IPS-20b (cell line): ENCODE results near the gene CCDC127.
"Not testable (repeated sequence)": the region's sequence is repeated elsewhere in the genome, so short reads cannot be mapped to it uniquely, and the experiment has no call there.

Source experiments
- H3K27ac ChIP-seq: one replicate; pipeline ENCODE4 v1.5.1; 2013; ENCODE audit warnings: low read length
- H3K27me3 ChIP-seq: 2 replicates; pipeline ENCODE4 v1.6.1; 2013; ENCODE audit warnings: mild to moderate bottlenecking, low read length, inconsistent platforms; ENCODE audit not compliant: insufficient read depth
- H3K36me3 ChIP-seq: 2 replicates; pipeline ENCODE4 v1.6.1; 2013; ENCODE audit warnings: low read depth, mild to moderate bottlenecking, inconsistent platforms, low read length, moderate library complexity; ENCODE audit not compliant: insufficient read depth
- H3K4me1 ChIP-seq: 2 replicates; pipeline ENCODE4 v1.6.1; 2013; ENCODE audit warnings: mild to moderate bottlenecking, control low read depth, inconsistent platforms, low read length, moderate library complexity; ENCODE audit not compliant: insufficient read depth
- H3K4me3 ChIP-seq: 2 replicates; pipeline ENCODE4 v1.5.1; 2013; ENCODE audit warnings: mild to moderate bottlenecking, low read length, inconsistent platforms
- H3K9ac ChIP-seq: 2 replicates; pipeline ENCODE4 v1.6.1; 2013; ENCODE audit warnings: low read depth, mild to moderate bottlenecking, inconsistent platforms, low read length, moderate library complexity
- H3K9me3 ChIP-seq: 2 replicates; pipeline ENCODE4 v1.6.1; 2013; ENCODE audit warnings: mild to moderate bottlenecking, low read depth, low read length, inconsistent platforms; ENCODE audit not compliant: insufficient read depth

CCDC127 gene

DNA sequence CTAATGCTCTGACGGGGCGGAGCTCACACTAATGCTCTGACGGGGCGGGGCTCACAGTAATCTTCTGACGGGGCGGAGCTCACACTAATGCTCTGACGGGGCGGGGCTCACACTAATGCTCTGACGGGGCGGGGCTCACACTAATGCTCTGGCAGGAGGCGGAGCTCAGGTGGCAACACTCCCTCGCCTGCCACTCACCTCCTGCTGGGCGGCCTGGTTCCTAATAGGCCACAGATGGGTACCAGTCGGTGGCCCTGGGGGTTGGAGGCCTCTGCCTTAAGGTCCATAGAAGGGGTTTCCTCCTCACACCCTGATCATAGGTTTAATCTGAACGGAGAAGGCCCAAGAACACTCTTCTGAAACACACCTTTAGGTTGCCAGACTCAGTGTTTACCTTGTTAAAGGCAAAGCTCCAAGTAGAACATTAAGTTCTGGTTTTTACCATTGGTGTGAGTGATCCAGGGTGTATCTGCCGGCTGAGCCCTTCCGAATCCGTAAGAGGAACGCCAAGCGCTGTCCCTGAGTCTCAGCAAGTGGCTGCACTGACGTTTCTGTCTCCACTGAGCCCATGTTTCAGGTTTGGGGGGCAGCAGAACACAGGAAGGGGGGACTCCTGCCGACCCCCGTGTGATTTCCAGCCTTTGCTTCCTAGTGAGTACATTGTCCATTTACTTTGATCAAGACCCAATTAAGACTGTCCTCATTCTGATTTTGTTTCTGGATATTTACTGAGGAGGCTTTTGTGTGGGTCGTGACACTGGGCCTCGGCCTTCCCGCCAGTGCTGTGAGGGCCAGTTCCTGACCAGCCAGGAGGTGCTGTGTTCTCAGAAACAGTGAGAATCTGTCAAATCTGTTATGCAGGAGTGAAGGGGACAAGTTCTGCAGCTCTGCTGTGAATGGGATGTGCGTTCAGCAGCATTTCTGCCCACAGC, 51.2 kb downstream of the CCDC127 start:
- Histone ChIP-seq H3K27ac (no peak overlapping the region), H3K36me3 (peaks cover 5% of the 10 kb centered on the region), H3K9ac (no peak overlapping the region), H3K4me3 (no peak overlapping the region), H3K4me1 (no peaks in the 10 kb centered on the region), H3K9me3 (no peaks in the 10 kb centered on the region), H3K27me3 (no peaks in the 10 kb centered on the region)

DNA sequence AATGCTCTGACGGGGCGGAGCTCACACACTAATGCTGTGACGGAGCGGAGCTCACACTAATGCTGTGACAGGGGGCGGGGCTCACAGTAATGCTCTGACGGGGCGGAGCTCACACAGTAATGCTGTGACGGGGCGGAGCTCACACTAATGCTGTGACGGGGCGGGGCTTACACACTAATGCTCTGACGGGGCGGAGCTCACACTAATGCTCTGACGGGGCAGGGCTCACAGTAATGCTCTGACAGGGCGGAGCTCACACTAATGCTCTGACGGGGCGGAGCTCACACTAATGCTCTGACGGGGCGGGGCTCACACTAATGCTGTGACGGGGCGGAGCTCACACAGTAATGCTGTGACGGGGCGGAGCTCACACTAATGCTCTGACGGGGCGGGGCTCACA, 53.2 kb downstream of the CCDC127 start:
- H3K4me1 ChIP-seq, H3K27me3 ChIP-seq: not testable (repeated sequence)
- H3K36me3 ChIP-seq, result peaks cover 24% of the 10 kb centered on the region

DNA sequence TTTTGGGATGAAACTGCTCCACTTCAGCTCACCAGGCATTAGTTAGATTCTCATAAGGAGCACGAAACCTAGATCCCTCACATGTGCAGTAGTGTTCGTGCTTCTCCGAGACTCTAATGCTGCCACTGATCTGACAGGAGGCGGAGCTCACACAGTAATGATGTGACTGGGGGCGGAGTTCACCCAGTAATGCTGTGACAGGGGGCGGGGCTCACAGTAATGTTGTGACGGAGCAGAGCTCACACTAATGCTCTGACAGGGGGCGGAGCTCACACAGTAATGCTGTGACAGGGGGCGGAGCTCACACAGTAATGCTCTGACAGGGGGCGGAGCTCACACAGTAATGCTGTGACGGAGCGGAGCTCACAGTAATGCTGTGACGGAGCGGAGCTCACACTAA, 53.7 kb downstream of the CCDC127 start:
- Histone ChIP-seq H3K27ac (no peak overlapping the region), H3K4me3 (no peak overlapping the region), H3K36me3 (peaks cover 28% of the 10 kb centered on the region), H3K4me1 (no peaks in the 10 kb centered on the region), H3K9me3 (no peaks in the 10 kb centered on the region), H3K9ac (no peak overlapping the region), H3K27me3 (no peaks in the 10 kb centered on the region)

More for the DNA sequence above, 53.2 kb downstream of the CCDC127 start:
- not testable (repeated sequence) for H3K4me3 ChIP-seq, H3K27ac ChIP-seq, H3K9ac ChIP-seq, H3K9me3 ChIP-seq

DNA sequence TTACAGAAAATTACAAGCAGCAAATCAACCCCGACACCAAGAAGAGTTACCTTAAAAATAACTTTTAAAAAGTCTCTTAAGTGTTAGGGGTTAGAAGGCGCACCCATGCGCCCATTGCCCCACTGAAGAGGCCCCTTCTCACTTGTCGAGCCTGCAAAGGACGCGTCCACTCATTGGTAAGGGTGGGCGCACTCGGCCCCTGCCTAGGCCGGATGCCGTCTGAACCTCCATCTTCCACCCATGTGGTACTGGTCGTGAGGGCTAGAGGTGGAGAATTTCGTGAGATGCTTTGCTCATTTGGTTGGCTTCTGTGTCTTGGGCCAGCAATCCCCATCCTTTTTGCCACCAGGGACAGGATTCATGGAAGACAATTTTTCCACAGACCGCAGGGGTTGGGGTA, 54.1 kb downstream of the CCDC127 start:
- Histone ChIP-seq H3K27ac (no peak overlapping the region), H3K27me3 (no peaks in the 10 kb centered on the region), H3K9ac (no peak overlapping the region), H3K4me1 (no peaks in the 10 kb centered on the region), H3K9me3 (no peaks in the 10 kb centered on the region), H3K36me3 (peaks cover 28% of the 10 kb centered on the region), H3K4me3 (no peak overlapping the region)

DNA sequence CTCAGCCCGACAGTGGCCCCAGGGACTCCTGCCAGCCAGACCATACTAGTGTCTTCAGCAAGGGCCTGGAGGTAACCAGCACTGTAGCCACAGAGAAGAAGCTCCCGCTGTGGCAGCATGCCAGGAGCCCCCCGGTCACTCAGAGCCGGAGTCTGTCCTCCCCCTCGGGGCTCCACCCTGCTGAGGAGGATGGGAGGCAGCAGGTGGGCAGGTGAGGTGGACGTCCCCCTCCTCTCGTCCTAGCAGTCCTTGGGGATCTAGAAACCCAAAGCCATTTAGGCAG, 54.7 kb downstream of the CCDC127 start:
- no peaks in the 10 kb centered on the region for H3K27me3 ChIP-seq
- H3K4me3 ChIP-seq, result no peak overlapping the region
- H3K27ac ChIP-seq, result no peak overlapping the region
- peaks cover 28% of the 10 kb centered on the region for H3K36me3 ChIP-seq
- H3K9me3 ChIP-seq, result no peaks in the 10 kb centered on the region
- H3K4me1 ChIP-seq, result no peaks in the 10 kb centered on the region
- no peak overlapping the region for H3K9ac ChIP-seq

DNA sequence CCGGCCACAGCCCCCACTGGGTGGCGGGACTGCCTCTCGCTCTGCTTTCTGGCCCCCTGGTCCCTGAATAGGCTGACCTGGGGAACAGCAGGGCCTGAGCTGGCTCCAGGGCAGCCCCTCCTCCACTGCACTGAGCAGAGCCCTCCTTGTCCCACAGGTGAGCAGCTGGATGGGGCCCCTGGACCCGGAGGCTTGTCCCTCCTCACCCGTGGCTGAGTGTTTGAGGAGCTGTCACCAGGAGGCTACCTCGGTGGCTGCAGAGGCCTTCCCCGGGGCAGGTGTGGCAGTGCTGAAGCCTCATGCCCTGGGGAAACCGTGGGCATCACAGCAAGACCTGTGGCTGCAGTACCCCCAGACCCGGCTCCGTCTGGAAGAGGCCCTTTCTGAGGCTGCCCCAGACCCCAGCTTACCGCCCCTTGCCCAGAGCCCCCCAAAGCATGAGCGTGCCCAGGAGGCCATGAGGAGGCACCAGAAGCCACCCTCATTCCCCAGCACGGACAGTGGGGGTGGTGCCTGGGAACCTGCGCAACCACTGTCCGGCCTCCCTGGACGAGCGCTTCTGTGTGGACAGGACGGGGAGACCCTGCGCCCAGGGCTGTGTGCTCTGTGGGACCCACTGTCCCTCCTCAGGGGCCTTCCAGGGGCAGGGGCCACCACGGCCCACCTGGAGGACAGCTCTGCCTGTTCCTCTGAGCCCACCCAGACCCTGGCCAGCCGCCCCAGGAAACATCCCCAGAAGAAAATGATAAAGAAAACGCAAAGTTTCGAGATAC, 55.2 kb downstream of the CCDC127 start:
- H3K9ac ChIP-seq, result no peak overlapping the region
- H3K27me3 ChIP-seq, result no peaks in the 10 kb centered on the region
- H3K9me3 ChIP-seq, result no peaks in the 10 kb centered on the region
- H3K4me1 ChIP-seq, result no peaks in the 10 kb centered on the region
- peaks cover 33% of the 10 kb centered on the region for H3K36me3 ChIP-seq
- H3K27ac ChIP-seq, result no peak overlapping the region
- H3K4me3 ChIP-seq, result no peak overlapping the region

DNA sequence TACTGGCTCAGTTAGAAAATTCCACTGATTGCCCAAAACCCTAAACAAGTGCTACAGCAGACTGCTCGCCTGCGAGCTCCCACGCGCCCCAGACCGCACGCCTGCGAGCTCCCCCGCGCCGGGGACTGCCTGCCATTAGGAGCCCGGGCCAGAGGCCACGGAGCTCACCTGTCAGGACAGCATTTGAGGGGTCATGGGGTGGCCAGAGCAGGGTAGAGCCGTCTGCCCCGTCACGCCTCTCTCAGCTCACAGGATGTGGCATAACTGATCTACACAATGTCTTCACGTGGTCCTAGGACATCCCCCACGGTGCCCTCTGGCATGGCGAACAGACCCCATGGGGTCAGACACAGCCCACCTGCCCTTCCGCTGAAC, 55.8 kb downstream of the CCDC127 start:
- H3K9ac ChIP-seq, result no peak overlapping the region
- no peaks in the 10 kb centered on the region for H3K4me1 ChIP-seq
- H3K36me3 ChIP-seq, result peaks cover 39% of the 10 kb centered on the region
- no peaks in the 10 kb centered on the region for H3K27me3 ChIP-seq
- H3K27ac ChIP-seq, result no peak overlapping the region
- no peak overlapping the region for H3K4me3 ChIP-seq
- no peaks in the 10 kb centered on the region for H3K9me3 ChIP-seq

DNA sequence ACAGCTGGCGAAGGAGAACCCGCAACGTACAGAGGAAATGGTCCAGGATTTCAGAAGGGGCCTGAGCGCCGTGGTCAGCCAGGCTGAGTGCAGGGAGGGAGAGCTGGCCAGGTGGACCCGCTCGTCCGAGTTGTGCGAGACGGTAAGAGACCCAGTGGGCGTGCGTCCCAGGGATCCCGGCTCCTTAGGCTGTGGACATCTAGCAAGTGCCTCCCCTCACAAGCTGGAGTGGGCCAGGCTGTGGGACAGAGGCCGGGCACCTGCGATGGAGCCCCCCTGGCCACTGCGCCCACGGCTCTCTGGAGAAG, 56.2 kb downstream of the CCDC127 start:
- Histone ChIP-seq H3K4me1 (no peaks in the 10 kb centered on the region), H3K36me3 (peaks cover 43% of the 10 kb centered on the region), H3K9ac (no peak overlapping the region)

DNA sequence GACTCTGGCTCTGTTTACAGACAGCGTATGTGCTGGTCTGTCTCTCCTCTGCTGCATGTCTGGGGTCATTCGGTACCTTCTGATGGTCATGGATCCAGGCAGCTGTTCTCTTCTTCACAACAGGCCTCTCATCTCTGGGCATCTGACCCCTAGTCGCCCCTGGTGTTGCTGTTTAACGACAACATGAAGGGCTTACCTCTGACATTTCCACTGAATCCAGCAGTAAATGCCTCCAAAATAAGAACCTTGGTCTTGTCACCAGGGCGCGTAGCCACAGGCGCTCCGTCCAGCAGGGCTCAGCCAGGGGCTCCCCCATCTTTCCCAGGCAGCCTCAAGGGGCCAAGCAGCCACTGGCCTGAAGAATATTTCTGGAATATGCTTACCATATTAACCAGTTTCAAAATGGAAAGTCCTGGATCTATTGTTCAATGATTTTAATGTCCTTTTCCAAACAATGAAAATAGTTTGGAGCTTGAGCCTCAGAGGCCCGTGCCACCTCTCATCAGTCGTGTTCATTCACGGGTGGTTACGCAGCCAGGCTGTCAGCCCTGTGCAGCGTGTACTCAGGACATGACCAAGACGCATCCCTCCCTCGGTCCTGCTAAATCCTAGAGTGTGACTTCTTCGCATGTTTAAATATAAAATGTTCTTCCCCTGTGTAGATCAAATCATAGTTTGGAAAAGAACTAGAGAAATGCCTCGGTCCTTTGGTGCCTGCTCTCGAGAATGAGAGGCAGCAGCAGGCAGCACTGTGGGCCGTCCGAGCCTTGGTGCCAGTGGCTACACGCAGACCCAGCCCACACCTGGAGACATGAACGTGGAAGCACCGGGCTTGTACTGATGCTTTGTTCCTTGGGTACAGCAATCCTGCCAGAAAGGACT, 56.8 kb downstream of the CCDC127 start:
- H3K4me1 ChIP-seq, result no peaks in the 10 kb centered on the region
- H3K27ac ChIP-seq, result no peak overlapping the region
- H3K4me3 ChIP-seq, result no peak overlapping the region
- no peaks in the 10 kb centered on the region for H3K9me3 ChIP-seq
- H3K9ac ChIP-seq, result no peak overlapping the region
- peaks cover 49% of the 10 kb centered on the region for H3K36me3 ChIP-seq
- H3K27me3 ChIP-seq, result no peaks in the 10 kb centered on the region

More for the DNA sequence above, 56.2 kb downstream of the CCDC127 start:
- Histone ChIP-seq H3K9me3 (no peaks in the 10 kb centered on the region), H3K27ac (no peak overlapping the region), H3K27me3 (no peaks in the 10 kb centered on the region), H3K4me3 (no peak overlapping the region)

DNA sequence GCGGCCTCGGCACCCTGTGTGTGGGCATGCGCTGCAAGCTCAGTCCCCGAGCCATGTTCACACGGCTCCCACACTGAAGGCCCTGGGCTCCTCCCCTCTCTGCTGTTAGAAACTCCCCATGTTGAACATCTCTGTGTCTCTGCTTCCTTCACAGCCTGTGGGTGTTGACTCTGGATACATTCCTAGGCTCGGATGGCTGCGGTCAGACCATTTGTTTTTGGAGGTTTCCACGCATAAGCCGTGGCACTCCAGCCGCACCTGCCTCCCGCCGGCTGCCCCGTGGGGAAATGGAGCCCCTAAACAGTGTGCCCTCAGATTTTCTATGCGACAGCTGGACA, 57.8 kb downstream of the CCDC127 start:
- peaks cover 59% of the 10 kb centered on the region for H3K36me3 ChIP-seq

DNA sequence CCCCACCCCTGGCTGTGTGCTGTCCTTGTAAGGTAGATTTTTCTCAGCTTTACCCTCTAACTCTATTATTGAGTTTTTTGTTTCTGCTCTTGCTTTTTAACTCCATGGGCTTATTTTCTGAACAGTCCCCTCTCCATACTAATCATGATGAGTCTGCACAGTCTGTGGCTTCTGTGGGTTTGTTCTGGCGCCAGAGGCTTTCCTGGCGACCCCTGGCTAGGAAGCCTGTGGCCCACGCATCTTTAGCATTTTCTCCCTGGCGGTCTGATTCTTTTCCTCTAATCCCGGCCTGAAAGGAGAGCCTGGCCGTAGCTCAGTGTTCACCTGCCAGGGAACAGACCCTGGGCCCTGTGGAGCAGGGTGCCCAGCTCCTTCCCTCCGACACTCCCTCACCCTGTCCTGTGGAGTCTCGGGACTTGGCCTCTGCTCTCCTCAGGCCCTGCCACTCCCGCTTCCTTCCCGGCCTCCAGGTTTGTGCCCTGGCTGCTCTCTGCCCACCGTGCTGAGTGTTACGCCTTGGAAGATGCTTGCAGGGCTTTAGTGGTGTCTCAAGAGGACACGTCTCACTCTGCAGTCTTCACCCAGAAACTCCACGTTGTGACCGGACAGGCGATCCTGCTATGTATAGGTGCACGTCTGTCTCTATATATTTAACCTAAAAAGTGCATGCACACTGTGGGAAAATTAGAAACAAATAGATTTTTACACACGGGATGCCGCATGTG, 58.3 kb downstream of the CCDC127 start:
- no peaks in the 10 kb centered on the region for H3K4me1 ChIP-seq
- H3K36me3 ChIP-seq, result peaks cover 64% of the 10 kb centered on the region
- no peak overlapping the region for H3K27ac ChIP-seq
- H3K9ac ChIP-seq, result no peak overlapping the region
- H3K9me3 ChIP-seq, result no peaks in the 10 kb centered on the region
- no peak overlapping the region for H3K4me3 ChIP-seq
- no peaks in the 10 kb centered on the region for H3K27me3 ChIP-seq

More for the DNA sequence above, 57.8 kb downstream of the CCDC127 start:
- Histone ChIP-seq H3K9me3 (no peaks in the 10 kb centered on the region), H3K27ac (no peak overlapping the region), H3K27me3 (no peaks in the 10 kb centered on the region), H3K4me3 (no peak overlapping the region), H3K9ac (no peak overlapping the region), H3K4me1 (no peaks in the 10 kb centered on the region)
